Activated CD8-positive, alpha-beta memory T cell treated with anti-CD3 and anti-CD28 coated beads, Interleukin-2, amount 50 U/mL, for 1 hour (primary cell): ENCODE data around the gene STIM2.
"Not testable (repeated sequence)": the region's sequence is repeated elsewhere in the genome, so short reads cannot be mapped to it uniquely, and the experiment has no call there.

Experiments
- DNase-seq: peaks from one replicate; pipeline ENCODE4 v3.0.0-alpha.2; 2020; ENCODE audit errors: extremely low read depth

Gene STIM2

DNA sequence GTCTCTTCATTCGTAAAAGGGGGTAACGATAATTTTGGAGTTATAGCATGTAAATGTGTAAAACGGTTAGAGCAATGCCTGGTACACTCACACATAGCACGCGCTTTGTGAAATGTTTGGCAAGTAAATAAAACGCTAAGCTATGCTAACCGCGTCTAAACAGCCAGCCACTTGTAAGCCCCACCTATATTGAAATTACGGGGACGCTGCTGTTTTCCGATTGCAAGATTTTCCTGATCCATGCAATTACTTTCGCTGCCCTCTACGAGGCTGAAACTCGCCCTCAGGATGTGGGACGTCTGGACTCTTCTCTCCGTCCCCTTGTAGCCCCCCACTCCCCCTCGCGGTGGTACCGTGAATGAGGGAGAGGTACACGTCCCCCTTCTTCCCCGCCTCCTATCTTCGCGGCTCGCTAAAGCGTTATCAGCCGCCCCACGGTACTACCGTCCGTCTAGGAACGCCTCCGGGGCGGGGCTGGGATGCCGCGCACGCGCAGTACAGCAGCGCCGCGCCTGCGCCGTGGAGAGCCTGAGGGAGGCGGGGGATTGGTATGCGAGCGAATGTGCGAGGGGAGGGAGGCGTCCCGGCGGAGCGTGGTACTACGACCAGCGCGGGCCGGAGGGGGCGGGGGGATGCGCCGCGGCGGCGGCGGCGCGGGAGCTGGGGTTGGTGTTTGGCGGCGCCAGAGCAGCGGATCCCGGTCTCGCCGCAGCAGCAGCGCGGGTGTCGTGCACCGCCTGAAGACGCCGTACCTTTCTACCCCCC lies at the start of gene STIM2:
Gene STIM2 (plus strand): TSS at position 685 of the 765 bp plus-strand sequence.
- DNase-seq: peak; percentile 85

DNA sequence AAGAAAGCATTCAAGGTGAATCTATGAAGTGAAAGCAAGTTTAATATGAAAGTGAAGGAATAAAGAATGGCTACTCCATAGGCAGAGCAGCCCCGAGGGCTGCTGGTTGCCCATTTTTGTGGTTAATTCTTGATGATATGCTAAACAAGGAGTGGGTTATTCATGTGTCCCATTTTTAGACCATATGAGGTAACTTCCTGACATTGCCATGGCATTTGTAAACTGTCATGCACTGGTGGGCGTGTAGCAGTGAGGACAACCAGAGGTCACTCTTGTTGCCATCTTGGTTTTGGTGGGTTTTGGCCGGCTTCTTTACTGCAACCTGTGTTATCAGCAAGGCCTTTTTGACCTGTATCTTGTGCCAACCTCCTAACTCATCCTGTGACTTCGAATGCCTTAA lies 49.1 kb upstream of the STIM2 start:
- DNase-seq: not testable (repeated sequence)

DNA sequence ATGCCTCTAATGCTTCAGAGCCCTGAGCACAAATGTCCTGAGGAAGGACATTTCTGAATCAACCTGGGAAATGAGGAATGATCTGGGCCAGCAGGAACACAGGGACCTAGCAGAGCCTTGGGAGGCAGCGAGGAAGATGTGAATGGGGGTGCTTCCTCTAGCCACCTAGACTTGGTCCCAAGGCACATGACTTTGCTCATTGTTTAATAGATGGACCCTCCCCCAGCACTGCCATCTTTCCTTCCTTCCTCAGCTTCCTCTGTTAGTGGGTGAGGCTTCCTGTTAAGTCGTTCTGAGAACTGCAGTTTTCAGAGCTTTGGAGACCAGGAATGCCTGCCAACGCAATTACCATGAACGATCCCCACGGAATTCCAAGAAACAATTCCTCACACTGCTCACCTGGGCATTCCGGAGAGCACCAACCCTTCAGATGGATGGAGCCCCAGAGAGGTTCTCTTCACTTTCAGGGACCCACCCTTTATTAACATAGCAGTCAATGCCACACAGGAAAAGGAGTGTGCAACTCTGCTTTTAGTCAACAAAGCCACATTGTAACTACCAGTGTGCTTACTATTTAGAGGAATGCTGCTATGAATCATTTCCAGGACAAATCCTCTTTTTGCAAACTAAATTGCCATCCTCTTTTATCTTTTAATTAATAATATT lies 48.5 kb upstream of the STIM2 start:
- no peak for DNase-seq

DNA sequence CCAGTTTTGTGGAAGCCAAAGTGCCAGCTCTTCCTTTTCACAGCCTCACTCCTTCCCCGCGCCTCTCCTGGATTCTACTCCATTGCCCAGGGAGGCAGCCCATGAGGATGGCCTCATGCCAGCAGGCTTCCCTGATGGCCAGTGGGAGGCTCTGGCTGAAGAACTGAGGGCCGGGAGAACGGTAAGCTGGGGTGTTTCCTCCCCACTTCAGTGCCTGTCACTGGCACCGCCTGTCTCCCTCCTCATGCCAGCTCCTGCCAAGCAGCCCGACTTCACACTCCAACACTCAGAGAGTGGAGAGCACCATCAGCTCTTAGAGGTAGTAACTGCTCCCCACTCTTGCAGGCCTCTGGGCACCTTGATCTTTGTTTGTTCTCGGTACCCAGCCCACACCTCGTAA lies 46.9 kb upstream of the STIM2 start:
- no peak for DNase-seq

DNA sequence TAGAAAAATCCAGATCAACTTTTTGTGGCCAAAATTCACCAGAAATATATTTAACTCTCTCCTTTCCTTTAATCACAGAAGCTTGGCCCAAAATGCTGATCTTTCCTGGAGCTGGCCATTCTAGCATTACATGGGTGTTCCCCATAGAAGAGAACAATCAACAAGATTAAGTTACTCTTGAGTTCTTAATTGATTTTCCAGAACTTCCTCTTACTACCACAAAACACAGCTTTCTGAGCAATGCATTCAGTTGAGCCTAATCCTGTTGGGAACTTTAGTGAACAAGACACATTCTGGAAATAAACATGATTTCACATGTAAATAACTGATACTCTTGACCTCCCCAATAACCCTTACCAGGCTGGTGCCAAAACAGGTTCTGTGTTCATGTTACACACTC lies 45.4 kb upstream of the STIM2 start:
- no peak for DNase-seq

DNA sequence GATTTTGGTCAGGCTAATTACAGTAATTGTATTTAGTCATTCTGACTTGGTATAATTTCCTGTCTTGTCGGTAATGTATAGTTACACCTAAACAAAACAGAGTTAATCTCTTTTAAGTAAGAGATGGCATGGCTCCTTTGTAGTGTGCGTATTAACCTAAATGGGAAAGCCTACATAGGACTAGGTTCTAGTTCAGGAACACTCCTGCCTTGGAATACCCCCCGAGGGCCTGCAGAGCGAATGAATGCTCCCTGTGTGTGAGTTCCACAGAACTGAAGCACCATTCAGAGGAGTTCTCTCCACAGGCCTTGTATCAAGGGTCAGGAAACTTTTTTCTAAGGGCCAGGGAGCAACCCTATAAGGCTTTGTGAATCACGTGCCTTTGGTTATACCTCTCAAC lies 44.9 kb upstream of the STIM2 start:
- DNase-seq: no peak

DNA sequence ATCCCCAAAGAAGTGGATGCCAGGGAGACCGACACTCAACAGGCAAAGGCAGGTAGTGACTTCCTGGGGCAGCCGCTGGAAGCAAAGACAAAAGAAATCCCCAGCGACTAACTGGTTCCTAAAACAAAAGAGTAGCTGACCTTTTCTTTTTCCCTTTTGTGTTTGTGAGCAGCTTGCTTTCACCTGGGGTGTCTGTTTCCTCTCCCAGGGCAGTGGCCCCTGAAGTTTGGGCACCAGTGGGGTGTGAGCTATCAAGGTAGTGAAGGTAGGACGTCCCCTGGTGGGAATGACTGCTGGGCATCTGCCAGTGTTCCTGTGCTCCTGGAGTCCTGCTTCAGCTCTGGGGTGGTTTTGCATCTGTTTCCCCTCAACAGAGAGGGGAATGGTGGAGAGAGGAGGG lies 41.6 kb upstream of the STIM2 start:
- DNase-seq: no peak

DNA sequence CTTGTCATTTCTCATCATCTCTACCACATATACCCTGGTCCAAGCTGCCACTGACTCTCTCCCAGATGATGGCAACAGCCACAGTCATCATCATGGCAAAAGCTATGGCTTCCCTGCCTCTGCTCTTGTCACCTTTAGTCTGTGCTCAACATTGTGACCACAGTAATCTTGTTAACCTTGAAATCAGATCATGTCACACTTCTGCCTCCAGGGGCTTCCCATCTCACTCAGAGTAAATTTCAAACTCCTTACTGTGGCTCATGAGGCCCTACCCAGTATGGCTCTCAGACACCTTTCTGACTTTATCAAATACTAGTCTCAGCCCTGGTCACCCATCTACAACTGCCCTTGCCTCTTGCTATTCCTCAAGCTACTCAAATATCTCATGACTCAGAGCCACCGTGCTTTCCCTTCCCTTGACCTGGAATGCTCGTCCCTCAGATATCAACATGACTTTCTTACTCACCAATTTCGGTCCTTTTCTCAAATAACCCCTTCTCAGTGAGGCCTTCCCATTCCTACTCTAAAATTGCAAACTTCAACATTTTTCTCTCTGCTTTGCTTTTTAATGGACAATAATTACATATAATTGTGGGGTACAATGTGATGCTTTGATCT lies 41.1 kb upstream of the STIM2 start:
- no peak for DNase-seq

DNA sequence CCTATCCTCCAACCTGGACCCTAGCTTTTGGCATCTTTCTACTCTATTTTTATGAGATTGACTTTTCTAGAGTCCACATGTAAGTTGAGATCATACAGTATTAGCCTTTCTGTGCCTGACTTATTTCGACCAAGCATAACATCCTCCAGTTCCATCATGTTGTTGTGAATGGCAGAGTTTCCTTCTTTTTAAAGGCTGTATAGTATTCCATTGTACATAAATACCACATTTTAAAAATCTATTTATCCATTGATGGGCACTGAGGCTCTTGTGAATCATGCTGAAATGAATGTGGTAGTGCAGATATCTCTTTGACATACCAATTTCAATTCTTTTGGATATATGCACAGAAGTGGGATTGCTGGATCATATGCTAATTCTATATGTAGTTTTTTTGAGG lies 40.3 kb upstream of the STIM2 start:
- DNase-seq: no peak

DNA sequence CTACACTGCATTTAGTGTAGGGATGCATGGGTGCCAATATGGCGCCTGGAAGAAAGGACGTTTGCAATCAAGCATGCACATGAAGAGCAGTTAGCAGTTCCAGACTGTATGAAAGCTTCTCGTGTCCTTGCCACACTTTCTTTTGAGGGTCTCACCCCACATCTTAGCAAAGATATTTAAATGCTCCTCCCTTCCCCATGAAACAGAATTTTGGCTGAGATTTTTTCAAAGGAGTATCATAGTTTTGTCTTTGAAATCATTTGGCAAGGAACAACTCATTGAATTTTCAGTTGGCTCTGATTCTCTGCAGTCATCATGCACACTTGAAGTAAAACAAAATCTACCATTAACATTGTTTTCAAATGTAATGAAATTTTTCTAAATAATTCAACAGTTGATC lies 39.6 kb upstream of the STIM2 start:
- no peak for DNase-seq

DNA sequence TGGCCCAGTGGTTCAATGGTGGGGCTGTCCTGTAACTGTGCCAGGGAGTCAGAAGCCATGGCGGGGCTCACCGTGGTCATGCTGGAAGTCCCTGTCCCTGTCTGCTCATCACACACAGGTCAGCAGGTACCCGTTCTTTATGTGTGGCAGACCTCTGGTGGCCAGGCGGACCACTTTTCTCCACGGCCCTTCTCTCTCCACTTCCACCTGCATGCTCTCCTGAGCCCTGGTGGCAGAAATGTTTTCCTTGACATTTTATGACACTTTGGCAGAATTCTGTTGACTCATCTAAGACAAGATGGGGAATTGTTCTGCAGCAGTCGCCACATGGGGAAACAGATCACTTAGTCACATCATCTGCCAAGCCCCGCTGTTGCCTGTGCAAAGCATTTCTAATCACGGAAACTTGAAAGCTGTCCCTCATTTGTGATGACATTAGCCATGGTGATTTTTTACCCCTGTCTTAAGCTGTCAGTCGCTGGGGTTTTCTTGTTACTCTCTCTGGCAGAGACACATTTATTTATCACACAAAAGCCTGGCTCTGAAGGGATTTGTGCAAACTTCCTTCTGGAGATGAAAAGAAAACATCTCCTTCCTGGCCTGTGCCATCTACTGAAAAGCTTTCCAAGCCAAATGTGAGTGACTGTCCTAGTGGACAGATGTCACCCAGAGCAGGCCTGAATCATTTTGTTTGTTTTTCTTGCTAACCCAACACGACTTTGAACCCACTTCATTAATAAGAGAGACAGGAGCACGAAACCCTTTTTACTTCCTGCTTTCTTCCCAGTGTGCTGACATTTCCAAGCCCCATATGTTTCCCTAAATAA lies 38.8 kb upstream of the STIM2 start:
- no peak for DNase-seq

DNA sequence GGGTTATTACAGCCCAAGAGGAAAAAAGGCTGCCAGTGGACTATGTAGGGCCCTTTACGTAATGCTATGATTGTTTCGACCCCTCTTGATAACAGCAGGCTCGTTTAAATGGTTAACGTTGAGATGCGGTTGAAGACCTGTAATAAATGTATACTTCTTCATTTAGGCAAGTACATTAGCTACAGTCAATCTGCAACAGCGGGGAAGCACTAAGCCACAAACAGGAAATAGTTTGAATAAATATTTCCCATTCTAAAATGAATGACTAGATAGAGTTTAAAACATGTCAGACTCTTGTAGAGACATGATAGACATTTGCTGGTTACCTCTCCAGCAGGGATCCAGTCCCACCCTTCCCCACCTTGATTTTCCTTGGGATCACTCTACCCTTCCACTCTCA lies 38.1 kb upstream of the STIM2 start:
- no peak for DNase-seq

DNA sequence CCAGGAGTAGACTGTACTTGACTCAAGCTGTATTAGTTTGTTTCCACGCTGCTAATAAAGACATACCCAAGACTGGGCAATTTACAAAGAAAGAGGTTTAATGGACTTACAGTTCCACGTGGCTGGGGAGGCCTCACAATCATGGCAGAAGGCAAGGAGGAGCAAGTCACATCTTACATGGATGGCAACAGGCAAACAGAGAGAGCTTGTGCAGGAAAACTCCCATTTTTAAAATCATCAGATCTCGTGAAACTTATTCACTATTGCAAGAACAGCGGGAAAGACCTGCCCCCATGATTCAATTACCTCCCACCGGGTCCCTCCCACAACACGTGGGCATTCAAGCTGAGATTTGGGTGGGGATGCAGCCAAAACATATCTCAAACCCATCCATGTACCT lies 37.7 kb upstream of the STIM2 start:
- DNase-seq: not testable (repeated sequence)

DNA sequence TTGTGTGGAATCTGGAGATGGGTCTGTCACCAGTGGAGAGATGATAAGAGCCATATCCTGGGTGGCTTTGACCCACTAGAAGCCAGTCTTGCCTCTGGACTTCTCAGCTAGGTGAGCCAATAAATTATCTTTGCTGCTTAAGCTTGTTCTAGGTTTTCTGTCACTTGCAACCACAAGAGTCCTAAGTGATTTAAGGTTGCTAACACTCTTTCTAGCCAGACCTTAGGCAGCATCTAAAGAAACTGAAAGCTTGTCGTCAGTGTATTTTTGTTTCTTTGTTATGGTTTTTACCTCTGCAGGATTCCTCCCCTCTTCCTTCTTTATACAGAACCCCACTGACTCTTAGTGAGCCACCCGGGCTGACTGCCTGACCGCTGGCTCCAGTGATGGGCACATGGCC lies 37.1 kb upstream of the STIM2 start:
- DNase-seq: no peak

DNA sequence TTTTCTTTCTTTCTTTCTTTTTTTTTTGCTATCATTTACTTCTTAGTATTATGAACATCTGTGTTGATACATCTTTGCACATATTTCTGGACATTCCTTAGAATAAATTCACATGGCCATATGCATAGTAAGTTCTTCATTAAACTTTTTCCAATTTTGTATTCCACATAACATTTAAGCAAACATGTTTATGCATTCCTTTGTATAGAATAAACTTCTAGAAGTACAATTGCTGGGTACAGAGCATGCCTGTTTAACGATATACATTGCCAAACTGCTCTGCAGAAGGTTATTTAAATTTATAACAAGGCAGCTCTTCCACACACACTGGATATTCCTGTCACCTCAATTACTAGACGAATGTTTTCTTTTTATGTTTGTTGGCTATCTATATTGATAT lies 36.0 kb upstream of the STIM2 start:
- DNase-seq: no peak

DNA sequence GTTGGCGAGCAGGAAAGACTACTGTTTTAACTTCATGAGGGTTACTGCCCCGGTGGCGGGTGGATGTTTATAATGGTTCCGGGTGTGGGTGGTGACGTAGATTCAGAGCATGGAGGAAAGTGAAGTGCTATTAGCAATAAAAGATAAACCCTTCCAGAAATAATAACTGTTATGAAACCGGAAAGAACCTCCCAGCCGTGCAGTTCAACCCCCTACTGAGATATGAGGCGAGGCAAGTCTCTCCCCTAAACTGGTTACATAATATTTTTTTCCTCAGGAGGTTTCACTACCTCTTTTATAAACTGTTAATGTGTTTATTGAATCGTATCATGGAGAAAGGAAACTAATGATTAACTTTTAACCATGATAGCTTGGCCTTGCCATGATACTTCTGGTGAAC lies 33.9 kb upstream of the STIM2 start:
- DNase-seq: no peak

DNA sequence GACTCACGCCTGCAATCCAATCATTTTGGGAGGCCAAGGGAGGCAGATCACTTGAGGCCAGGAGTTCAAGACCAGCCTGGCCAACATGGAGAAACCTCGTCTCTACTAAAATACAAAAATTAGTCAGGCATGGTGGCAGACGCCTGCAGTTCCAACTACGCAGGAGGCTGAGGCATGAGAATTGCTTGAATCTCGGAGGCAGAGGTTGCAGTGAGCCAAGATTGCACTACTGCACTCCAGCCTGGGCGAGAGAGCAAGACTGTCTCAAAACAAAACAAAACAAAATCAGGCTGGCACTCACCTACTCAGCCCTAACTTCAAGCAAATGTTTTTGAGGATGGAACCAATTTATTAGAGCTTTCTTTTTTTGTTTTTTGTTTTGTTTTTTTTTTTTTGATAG lies 33.3 kb upstream of the STIM2 start:
- not testable (repeated sequence) for DNase-seq

DNA sequence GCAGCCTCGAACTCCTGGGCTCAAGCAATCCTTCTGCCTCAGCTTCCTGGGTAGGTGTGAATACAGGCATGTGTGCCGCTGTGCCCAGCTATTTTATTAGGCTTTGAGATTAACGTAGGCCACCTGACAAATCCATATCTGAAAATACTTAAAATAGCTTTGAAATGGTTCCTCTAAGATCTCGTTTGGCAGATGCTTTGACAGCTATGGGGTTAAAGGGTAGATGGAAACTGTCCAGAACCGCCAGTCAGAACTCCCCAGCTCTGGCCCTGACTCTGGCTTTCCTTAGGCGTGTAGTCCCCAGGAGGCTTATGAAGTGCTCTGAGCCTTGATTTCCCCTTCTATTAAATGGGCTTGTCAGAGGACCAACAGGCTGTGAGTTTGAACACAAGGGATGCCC lies 32.8 kb upstream of the STIM2 start:
- DNase-seq: no peak

DNA sequence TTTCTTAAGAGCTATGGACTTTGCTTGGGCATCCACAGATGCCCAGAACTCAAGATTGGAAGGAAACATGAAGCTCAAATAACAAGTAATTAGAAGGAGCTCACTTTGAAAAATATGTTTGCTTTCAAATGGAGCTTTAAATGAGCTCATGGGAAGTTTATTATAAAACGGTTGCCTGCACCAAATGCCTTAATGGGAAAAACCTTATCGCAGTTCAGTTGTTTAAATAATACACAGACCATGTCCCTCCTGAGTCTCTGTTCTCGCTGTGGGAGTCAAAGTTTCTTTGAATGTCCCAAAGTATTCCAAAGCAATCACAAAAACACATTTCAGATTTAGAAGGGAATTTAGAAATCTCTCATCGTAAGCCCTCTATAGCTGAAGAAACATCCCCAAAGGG lies 31.6 kb upstream of the STIM2 start:
- DNase-seq: no peak

DNA sequence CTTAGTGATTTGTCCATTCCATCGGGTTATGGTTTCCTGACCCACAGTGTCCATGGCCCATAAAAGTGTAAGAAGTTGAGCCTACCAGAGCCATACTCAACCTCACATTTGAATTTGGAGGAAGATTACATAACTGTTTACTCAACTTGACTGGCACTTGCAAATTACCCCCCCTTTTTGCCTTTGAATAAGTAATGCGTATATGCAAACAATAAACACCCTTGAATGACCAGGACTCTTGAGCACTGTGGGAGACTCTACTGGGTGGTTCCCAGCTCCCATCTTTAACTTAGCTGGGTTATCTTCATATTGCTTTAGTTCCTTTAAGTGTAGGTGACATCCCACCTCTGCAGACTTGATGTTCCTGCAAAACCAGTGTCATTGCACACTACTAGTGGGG lies 30.6 kb upstream of the STIM2 start:
- DNase-seq: no peak

DNA sequence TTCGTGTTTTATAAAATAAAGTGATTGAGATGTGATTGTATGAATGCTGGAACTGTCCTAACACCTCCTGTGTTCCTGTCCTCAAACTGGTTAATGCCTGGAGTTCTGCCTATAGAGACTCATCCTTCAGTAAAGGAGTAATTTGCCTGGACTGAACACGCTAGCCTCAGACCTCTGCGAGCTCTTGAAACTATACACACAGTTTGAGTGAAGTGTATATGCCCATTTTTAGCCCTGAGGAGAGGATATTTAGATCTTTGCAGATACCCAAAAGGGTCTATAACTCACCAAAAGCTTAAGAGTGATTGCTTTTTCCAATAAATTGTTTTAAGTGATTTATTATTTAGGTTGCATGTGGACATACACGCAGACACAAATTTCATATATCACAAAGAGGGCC lies 29.9 kb upstream of the STIM2 start:
- DNase-seq: no peak

DNA sequence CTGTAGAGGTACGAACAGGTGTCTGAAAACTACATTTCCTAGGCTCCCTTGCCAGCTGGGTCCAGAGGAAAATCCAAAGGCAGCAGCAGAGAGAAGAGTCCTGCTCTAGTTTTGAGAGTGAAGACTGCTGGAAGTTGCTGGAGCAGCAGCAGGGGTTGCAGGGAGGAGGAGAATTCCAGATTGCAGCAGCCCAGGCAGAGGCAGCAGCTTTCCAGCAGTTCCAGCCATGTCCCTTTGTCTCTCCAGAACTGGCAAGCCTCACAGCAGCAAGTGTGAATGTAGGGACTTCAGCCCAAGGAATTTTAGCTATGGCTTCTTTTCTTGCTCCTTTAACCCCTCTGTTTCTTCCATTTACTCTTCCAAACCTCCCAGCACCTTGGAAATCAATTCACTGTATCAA lies 24.1 kb upstream of the STIM2 start:
- no peak for DNase-seq
